ENCODE measurements around the gene MYLK4. TPM values are rescaled to one million over a fixed set of nuclear protein-coding genes. Genes with fewer than 3 reads are reported as not detected.

Gene MYLK4
- total RNA-seq, 3 donors from 2014 or later, result 1.3 to 1.9 (median 1.4) TPM

DNA sequence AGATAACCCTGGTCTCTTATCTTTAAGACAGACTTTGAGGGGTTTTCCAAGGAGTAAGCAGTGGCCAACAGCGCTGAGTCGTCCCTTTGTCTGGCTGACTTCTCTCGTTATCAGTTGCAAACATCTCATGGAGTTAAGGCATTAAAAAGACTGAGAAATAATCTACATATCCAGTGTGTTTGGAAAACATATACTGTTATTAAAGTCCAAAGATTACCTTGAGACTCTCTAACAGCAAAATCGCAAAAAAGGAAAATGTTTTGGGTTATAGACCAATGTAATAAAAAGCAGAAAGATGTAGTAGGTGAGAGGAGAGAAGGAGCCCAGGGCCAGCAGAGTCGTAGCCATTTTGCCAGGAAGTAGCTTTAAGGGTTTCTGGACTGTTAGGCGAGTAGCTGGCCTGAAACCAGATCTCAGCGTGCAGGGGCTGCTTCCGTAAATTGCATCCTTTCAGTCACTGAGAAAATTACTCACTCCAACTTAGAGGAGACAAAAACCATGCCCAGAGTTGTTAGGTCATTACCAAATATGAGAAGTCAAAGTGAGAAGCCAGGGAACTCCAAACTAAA is 24.6 kb downstream of the MYLK4 start:
- no peaks in the 10 kb centered on the region for H3K36me3 ChIP-seq
- intact Hi-C loops (cut with DNase I; ENCODE audit: low total_unique reads), result no loop called here
- H3K9me3 ChIP-seq, result no peaks in the 10 kb centered on the region
- no peaks in the 10 kb centered on the region for H3K27me3 ChIP-seq
- H3K4me1 ChIP-seq, result no peaks in the 10 kb centered on the region
- TF ChIP-seq CTCF (IDR thresholded peaks at IDR 0.05), result no peak
- no peak overlapping the region for H3K4me3 ChIP-seq
- DNase-seq (ENCODE audit: low spot score in 2 of 2), result no peak
- H3K27ac ChIP-seq, result no peak overlapping the region

DNA sequence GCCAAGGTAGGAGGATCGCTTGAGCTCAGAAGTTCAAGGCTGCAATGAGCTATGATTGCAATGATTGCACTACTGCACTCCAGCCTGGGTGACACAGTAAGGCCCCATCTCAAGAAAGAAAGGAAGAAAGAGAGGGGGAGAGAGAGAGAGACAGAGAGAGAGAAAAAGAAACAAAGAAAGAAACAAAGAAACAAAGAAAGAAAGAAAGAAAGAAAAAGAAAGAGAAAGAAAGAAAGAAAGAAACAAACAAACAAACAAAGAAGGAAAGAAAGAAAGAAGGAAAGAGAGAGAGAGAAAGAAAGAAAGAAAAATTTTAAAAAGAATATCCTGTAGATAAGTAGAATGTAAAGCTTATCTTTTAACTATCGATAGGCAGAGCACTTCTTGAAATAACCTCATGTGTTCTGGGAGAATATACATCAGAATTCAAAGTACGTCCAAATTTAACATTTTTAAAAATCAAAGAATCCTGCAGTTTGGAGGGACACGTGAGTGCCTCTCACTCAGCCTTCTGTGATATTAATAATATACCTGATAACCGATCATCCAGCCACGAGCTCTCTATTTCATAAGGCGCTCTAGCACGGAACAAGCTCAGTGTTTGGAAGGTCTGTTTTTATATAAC is 25.2 kb downstream of the MYLK4 start:
- intact Hi-C loops (cut with DNase I; ENCODE audit: low total_unique reads), result no loop called here
- Histone ChIP-seq H3K36me3 (no peaks in the 10 kb centered on the region), H3K9me3 (no peaks in the 10 kb centered on the region), H3K27me3 (no peaks in the 10 kb centered on the region), H3K4me3 (no peak overlapping the region), H3K4me1 (no peaks in the 10 kb centered on the region), H3K27ac (no peak overlapping the region)
- TF ChIP-seq POLR2AphosphoS5 (IDR thresholded peaks at IDR 0.05) (no peak), CTCF (IDR thresholded peaks at IDR 0.05) (no peak), POLR2A (IDR thresholded peaks at IDR 0.05) (no peak)
- DNase-seq (ENCODE audit: low spot score in 2 of 2), result no peak

DNA sequence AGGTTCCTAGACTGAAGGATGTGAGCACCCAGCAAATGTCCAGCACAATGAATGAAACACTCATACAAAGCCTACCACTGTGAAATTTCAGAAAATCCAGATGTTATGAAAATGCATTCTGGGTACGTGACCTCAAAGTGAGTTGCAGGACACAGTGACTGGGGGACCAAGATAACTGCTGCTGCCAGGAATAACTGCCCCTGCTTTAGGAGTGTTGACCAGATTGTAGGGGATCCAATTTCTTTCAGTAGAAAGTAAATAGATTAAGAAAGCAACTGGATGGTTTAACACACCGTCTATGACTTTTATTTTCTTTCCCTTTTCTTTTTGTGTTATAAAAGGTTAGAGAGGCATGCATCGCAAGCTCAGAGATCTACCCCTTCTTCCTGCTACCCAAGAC is 29.5 kb downstream of the MYLK4 start:
- no peak for DNase-seq (ENCODE audit: low spot score in 2 of 2)
- no peaks in the 10 kb centered on the region for H3K36me3 ChIP-seq
- H3K4me1 ChIP-seq, result no peaks in the 10 kb centered on the region
- intact Hi-C loops (cut with DNase I; ENCODE audit: low total_unique reads), result no loop called here
- no peaks in the 10 kb centered on the region for H3K27me3 ChIP-seq
- no peak for TF ChIP-seq CTCF (IDR thresholded peaks at IDR 0.05)
- TF ChIP-seq POLR2AphosphoS5 (IDR thresholded peaks at IDR 0.05), result no peak
- TF ChIP-seq POLR2A (IDR thresholded peaks at IDR 0.05), result no peak
- H3K4me3 ChIP-seq, result no peak overlapping the region
- H3K9me3 ChIP-seq, result no peaks in the 10 kb centered on the region
- H3K27ac ChIP-seq, result no peak overlapping the region

- no peak for DNase-seq (ENCODE audit: low spot score in 2 of 2)
- no peak overlapping the region for H3K27ac ChIP-seq
- no peaks in the 10 kb centered on the region for H3K36me3 ChIP-seq
- intact Hi-C loops (cut with DNase I; ENCODE audit: low total_unique reads), result no loop called here
- no peaks in the 10 kb centered on the region for H3K27me3 ChIP-seq
- H3K4me1 ChIP-seq, result no peaks in the 10 kb centered on the region
- no peak for TF ChIP-seq POLR2AphosphoS5 (IDR thresholded peaks at IDR 0.05)
- TF ChIP-seq CTCF (IDR thresholded peaks at IDR 0.05), result no peak
- no peak for TF ChIP-seq POLR2A (IDR thresholded peaks at IDR 0.05)
- H3K9me3 ChIP-seq, result no peaks in the 10 kb centered on the region
- H3K4me3 ChIP-seq, result no peak overlapping the region
Observed at GRCh38 chr6:2719093-2719455, 31.6 kb downstream of the MYLK4 start.

DNA sequence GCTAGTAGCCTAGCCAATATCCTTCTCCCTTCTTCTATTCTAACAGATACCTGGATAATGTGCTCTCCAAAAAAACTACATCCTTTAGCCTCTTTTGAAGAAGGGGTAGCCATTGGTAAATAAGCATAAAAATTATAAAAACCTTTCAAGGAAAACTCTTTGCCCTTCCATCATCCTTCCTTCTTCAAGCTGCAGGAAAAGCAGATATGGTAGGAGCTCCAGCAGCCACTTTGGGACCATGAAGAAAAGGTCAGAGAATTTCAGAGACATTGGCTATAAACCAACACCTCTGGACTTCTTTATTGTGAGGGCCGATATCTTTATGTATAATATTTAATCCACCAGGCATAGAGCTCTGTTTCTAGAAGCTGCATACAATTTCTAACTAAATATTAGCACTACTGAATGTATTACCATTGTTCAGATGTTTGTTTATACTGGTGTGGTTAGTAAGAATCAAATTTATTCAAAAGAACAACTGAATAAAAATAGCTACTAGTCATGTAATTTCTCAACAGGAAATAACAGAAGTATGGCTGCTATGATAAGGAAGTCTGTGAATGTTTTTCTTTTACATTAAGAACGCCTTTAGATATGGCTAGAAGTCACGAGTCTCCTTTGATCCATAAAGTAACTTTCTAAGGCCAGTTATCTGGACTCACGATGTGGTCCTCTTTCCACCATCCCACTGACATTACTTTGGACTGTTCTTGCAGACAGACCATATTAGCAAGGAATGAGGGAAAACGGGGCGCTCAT is 32.2 kb downstream of the MYLK4 start:
- no peaks in the 10 kb centered on the region for H3K27me3 ChIP-seq
- no peak overlapping the region for H3K27ac ChIP-seq
- DNase-seq (ENCODE audit: low spot score in 2 of 2), result no peak
- H3K9me3 ChIP-seq, result no peaks in the 10 kb centered on the region
- no peaks in the 10 kb centered on the region for H3K4me1 ChIP-seq
- intact Hi-C loops (cut with DNase I; ENCODE audit: low total_unique reads), result no loop called here
- no peak overlapping the region for H3K4me3 ChIP-seq
- no peaks in the 10 kb centered on the region for H3K36me3 ChIP-seq
- TF ChIP-seq POLR2AphosphoS5 (IDR thresholded peaks at IDR 0.05) (no peak), POLR2A (IDR thresholded peaks at IDR 0.05) (no peak), CTCF (IDR thresholded peaks at IDR 0.05) (no peak)

Measured in breast epithelium (tissue), 4 donors.